ENCODE data around the gene PBRM1. TPM values are rescaled to one million over a fixed set of nuclear protein-coding genes. Genes with fewer than 3 reads are reported as not detected.

Gene PBRM1
- 20.3 to 26.0 TPM (median 25.7 TPM) in 3 replicates for polyA plus RNA-seq
- 18.5 TPM for polyA plus RNA-seq (2011; ENCODE audit: low read depth)
- 11.8 and 23.8 TPM in 2 replicates for polyA plus RNA-seq (2011; cell fraction: cytosol; rRNA removed)
- polyA plus RNA-seq (2011; cell fraction: nucleus; rRNA removed) = 28.7 and 36.5 TPM in 2 replicates
- polyA plus RNA-seq (2012; ENCODE audit: low replicate concordance) = 13.3 and 25.6 TPM in 2 replicates
- 30.7 to 90.9 TPM (median 46.0 TPM) in 3 replicates for polyA minus RNA-seq
- polyA minus RNA-seq (2011; cell fraction: cytosol; rRNA and poly(A)+ RNA removed) = 30.7 TPM
- 47.6 and 109 TPM in 2 replicates for polyA minus RNA-seq (2011; cell fraction: nucleus; rRNA and poly(A)+ RNA removed)

DNA sequence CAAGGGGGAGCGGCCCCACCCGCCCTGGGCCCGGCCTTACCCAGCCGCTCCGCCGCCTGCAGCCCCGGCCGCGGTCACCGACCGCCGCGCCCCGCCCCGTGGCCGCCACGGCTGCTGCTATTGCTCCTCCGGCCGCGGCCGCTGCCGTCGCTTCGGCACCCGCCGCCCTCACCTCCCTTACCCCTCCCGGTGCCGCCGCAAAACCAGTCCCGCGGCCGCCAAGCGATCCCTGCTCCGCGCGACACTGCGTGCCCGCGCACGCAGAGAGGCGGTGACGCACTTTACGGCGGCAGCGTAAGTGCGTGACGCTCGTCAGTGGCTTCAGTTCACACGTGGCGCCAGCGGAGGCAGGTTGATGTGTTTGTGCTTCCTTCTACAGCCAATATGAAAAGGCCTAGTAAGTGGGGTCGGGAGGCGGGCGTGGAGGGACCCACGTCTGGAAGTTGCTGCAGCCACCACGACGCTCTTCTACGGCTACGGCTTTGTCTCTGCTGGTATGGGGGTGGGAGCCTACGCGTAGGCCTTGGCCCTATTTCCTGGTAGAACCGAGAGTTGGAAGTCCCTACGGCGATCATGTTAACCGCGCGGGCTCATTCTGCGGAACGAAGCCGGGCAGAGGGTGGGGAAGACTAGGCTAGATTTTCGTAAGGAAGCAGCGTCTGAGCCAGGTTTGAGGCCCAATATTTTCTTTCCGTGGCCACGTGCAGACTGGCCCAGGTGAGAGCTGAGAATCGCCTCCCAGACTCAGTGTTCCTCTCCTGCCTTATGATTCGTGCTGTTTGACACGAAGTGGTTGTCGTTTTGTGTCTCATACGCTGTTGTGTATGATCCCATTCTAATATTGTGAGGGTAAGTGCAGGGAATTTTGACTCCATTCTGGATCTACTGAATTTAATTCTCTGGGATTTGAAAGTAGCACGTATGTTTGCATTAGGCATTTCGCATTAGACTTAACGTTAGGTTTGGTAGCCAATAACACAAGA is at the start of gene PBRM1, which contains the start of gene GNL3:
TSS of gene PBRM1 (minus strand) at position 205 of the 983 bp plus-strand sequence.
TSS of gene GNL3 (plus strand) at position 324 of the 983 bp plus-strand sequence. CDS start at position 385, 61 bp downstream.
- H3K9ac ChIP-seq (ENCODE audit: control insufficient read depth, extremely low read depth, insufficient read depth, low read length) = peak within 1 kb of the TSS; percentile 94
- FAIRE-seq (no peak), DNase-seq (ENCODE audit: low read depth, low spot score) (peak; percentile 77)
- peaks cover 27% of the 10 kb centered on the region for H3K4me1 ChIP-seq (ENCODE audit: control insufficient read depth, extremely low read depth, insufficient read depth, low read length)
- H3K9me1 ChIP-seq (ENCODE audit: control insufficient read depth, extremely low read depth, insufficient read depth, low read length) = no peaks in the 10 kb centered on the region
- H3K9me3 ChIP-seq (ENCODE audit: control insufficient read depth, low read depth, low read length) = no peaks in the 10 kb centered on the region
- H3K27ac ChIP-seq (ENCODE audit: control insufficient read depth, insufficient read depth, low read length) = peak within 1 kb of the TSS; percentile 89
- peaks cover 26 to 40% of the 10 kb centered on the region in 2 experiments for H3K36me3 ChIP-seq (ENCODE audit: control insufficient read depth in 2 of 2, extremely low read depth in 1 of 2, insufficient read depth in 2 of 2, low read length in 2 of 2)
- no peak for TF ChIP-seq EZH2 (IDR thresholded peaks at IDR 0.05; ENCODE audit: low read length)
- TF ChIP-seq, protein P1, sequence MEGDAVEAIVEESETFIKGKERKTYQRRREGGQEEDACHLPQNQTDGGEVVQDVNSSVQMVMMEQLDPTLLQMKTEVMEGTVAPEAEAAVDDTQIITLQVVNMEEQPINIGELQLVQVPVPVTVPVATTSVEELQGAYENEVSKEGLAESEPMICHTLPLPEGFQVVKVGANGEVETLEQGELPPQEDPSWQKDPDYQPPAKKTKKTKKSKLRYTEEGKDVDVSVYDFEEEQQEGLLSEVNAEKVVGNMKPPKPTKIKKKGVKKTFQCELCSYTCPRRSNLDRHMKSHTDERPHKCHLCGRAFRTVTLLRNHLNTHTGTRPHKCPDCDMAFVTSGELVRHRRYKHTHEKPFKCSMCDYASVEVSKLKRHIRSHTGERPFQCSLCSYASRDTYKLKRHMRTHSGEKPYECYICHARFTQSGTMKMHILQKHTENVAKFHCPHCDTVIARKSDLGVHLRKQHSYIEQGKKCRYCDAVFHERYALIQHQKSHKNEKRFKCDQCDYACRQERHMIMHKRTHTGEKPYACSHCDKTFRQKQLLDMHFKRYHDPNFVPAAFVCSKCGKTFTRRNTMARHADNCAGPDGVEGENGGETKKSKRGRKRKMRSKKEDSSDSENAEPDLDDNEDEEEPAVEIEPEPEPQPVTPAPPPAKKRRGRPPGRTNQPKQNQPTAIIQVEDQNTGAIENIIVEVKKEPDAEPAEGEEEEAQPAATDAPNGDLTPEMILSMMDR (optimal IDR thresholded peaks at IDR 0.05 in 1 of 3, IDR thresholded peaks at IDR 0.05 in 1 of 3, conservative IDR thresholded peaks at IDR 0.05 in 1 of 3; ENCODE audit: extremely low read depth in 1 of 3, insufficient read depth in 2 of 3, low read length in 3 of 3) = no peak
- peak within 1 kb of the TSS; percentile 93 for H3K4me2 ChIP-seq (ENCODE audit: control insufficient read depth, extremely low read depth, insufficient read depth, low read depth, low read length)
- H2AFZ ChIP-seq (ENCODE audit: control insufficient read depth, low read length) = peak within 1 kb of the TSS; percentile 70
- no peaks in the 10 kb centered on the region for H3K27me3 ChIP-seq (ENCODE audit: control insufficient read depth, extremely low read depth, insufficient read depth, low read length)
- dilution Hi-C loops (cut with MboI; ENCODE audit: extremely low pct_ligation_motif_present, low sequenced_read_pairs) = no loop called here
- H3K4me3 ChIP-seq (ENCODE audit: control insufficient read depth in 2 of 3, extremely low read depth in 1 of 3, insufficient read depth in 2 of 3, low read depth in 1 of 3, low read length in 3 of 3) = peak within 1 kb of the TSS; percentile 77 to 87 (median 82)
- H3K79me2 ChIP-seq (ENCODE audit: control insufficient read depth, insufficient read depth, low read length) = peaks cover 79% of the 10 kb centered on the region
- no peaks in the 10 kb centered on the region for H4K20me1 ChIP-seq (ENCODE audit: control insufficient read depth, extremely low read depth, insufficient read depth, low read length)

DNA sequence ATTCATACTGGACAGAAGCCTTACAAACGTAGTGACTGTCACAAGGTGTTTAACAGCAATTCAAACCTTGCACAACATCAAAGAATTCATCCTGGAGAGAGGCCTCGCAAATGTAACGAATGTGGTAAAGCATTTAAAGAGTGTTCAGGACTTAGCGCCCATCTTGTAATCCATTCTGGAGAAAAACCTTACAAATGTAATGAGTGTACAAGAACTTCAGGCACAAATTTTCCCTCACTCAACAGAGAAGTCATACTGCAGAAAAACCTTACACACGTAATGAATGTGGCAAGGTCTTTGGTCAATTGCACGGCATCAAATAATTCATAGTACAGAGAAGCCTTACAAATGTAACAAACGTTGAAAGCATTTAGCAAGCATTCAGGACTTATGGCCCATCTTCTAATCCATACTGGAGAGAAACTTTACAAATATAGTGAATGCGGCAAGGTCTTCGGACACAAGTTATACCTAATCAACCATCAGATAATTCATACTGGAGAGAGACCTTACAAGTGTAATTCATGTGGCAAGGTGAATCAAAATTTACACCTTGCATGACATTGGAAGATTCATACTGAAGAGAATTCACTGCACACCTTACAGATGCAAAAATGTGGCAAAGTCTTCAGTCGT is 47.7 kb upstream of the PBRM1 start:
- TF ChIP-seq, protein P1 (optimal IDR thresholded peaks at IDR 0.05 in 1 of 3, IDR thresholded peaks at IDR 0.05 in 1 of 3, conservative IDR thresholded peaks at IDR 0.05 in 1 of 3; ENCODE audit: extremely low read depth in 1 of 3, insufficient read depth in 2 of 3, low read length in 3 of 3) = no peak
- TF ChIP-seq EZH2 (IDR thresholded peaks at IDR 0.05; ENCODE audit: low read length) = no peak
- no peak for FAIRE-seq

More for the DNA sequence above, 47.7 kb upstream of the PBRM1 start:
- Histone ChIP-seq H3K4me1 (ENCODE audit: control insufficient read depth, extremely low read depth, insufficient read depth, low read length) (no peaks in the 10 kb centered on the region), H2AFZ (ENCODE audit: control insufficient read depth, low read length) (no peak overlapping the region), H3K9ac (ENCODE audit: control insufficient read depth, extremely low read depth, insufficient read depth, low read length) (no peak overlapping the region), H3K36me3 (ENCODE audit: control insufficient read depth in 2 of 2, extremely low read depth in 1 of 2, insufficient read depth in 2 of 2, low read length in 2 of 2) (peaks cover 8 to 9% of the 10 kb centered on the region in 2 experiments), H3K9me1 (ENCODE audit: control insufficient read depth, extremely low read depth, insufficient read depth, low read length) (no peaks in the 10 kb centered on the region), H3K27me3 (ENCODE audit: control insufficient read depth, extremely low read depth, insufficient read depth, low read length) (no peaks in the 10 kb centered on the region), H3K27ac (ENCODE audit: control insufficient read depth, insufficient read depth, low read length) (no peak overlapping the region), H3K79me2 (ENCODE audit: control insufficient read depth, insufficient read depth, low read length) (no peaks in the 10 kb centered on the region), H4K20me1 (ENCODE audit: control insufficient read depth, extremely low read depth, insufficient read depth, low read length) (no peaks in the 10 kb centered on the region), H3K9me3 (ENCODE audit: control insufficient read depth, low read depth, low read length) (peaks cover 7% of the 10 kb centered on the region), H3K4me2 (ENCODE audit: control insufficient read depth, extremely low read depth, insufficient read depth, low read depth, low read length) (no peak overlapping the region), H3K4me3 (ENCODE audit: control insufficient read depth in 2 of 3, extremely low read depth in 1 of 3, insufficient read depth in 2 of 3, low read depth in 1 of 3, low read length in 3 of 3) (no peak overlapping the region)
- dilution Hi-C loops (cut with MboI; ENCODE audit: extremely low pct_ligation_motif_present, low sequenced_read_pairs) = no loop called here
- DNase-seq (ENCODE audit: low read depth, low spot score) = no peak

Measured in keratinocyte (primary cell).